NOMO-1 (cell line): Measurements from ENCODE around the gene DTL.

Source experiments
- DNase-seq, 2 experiments: peaks; one replicate each; lab custom pipeline; 2025; ENCODE audit not compliant: unreplicated experiment in 2 of 2; lab: John Stamatoyannopoulos, UW

Gene DTL

DNA sequence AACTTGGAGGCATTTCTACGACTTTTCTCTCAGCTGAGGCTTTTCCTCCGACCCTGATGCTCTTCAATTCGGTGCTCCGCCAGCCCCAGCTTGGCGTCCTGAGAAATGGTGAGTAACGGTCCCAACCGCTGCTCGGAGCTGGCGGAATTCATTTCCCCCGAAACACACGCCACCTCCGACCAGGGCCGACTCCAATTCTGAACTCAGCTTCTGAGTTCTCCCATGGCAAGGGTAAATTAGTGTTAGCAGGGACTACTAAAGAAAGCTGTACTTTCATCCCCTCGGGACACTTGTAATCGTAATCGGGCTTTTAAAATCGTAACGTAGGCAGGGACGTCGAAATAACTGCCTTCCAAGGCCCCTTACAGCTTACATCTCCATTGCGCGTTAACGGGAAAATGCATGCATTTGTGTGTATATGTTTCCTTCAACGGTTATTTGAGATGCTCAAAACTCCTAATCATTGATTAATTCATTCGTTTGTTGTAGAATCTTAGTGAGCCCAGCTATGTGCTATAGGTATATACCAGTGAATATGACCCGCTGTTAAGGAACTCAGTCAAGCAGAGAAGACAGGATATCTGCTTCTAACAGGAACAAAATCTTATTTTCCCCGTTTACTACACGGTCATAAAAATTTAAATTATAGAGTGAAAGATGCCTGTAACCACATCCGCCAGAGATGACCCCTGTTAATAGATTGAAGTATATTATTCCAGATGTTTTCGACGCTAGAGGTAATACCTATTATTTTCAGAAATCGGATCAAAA is 472 bp downstream of the DTL start:
- DNase-seq = peak in 1 of 2 experiments; percentile 28

DNA sequence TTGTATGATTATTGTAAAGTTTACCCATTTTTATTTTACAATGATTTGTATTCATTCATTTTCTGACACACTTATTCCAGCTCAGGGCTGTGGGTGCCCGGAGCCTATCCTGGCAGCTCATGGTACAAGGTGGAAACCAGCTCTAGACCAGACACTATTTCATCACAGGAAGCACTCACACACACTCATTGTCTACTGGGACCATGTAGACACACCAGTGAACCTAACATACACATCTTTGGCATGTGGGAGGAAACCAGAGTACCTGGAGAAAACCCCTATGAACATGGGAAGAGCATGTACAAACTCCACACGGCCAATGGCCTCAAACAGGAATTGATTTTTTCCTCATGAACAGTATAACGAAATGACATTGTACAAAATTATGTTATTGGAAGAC is 2.4 kb downstream of the DTL start:
- DNase-seq = no peak

DNA sequence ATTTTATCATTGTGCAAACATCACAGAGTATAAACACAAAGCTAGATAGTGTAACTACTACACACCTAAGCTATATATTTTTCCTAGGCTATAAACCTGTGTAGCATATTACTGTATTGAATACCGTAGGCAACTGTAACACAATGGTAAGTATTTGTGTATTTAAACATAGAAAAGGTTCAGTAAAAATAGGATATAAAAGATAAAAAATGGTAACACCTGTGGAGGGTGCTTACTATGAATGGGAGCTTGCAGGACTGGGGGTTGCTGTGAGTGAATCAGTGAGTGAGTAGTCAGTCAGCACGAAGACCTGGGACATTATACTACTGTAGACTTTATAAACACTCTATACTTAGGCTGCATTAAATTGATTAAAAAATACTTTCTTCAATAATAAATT is 4.1 kb downstream of the DTL start:
- DNase-seq = no peak

DNA sequence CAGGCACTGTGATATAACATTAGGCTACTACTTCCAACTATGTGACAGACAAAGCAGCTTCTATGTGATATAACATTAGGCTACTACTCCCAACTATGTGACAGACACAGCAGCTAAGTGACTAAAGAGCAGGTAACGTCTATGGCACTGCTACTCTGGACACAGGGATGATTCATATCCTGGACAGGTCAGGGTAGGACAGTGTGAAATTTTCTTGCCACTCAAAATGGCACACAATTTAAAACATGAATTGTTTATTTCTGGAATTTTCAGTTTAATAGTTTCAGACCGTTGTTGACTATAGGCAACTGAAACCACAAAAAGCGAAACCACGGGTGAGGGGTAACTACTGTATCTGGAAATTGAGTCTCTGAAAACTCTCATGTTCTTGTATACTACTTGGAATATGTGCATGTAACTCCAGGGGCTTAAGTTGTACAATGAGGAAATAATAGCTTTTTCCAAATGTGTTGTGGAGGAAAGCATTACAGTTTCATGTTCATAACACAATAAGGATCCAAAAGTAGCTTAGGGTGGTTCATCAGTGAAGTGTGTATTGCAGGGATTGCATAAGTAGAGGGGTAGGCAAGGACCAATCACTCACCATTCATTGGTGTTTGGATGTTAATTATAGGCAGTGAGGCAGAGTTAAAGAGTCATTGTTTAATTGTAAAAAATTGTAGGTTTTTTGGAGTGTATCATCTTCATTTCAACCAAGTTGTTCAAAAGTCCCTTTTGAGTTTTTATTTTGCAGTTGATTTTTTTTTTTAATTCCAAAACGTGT is 5.3 kb downstream of the DTL start:
- DNase-seq = peak in 1 of 2 experiments; percentile 7

DNA sequence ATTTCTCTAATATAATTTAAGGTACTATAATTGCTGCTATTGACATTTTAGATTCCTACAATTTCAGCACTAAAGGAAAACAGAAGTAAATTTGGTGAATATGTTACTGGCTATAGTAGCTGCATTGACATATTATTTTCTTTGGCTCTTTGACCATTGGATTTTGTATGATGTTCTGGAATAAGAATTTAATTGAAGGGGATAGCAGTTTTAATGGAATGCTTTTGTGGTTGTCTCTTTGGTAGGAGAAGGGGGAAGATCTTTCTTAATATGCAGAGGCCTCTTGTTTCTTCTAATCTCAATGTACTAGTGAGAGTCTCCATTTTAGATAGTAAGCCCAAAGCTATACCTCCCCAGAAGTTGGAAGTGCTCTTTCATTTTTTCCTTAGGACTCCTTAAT is 6.9 kb downstream of the DTL start:
- DNase-seq = no peak

DNA sequence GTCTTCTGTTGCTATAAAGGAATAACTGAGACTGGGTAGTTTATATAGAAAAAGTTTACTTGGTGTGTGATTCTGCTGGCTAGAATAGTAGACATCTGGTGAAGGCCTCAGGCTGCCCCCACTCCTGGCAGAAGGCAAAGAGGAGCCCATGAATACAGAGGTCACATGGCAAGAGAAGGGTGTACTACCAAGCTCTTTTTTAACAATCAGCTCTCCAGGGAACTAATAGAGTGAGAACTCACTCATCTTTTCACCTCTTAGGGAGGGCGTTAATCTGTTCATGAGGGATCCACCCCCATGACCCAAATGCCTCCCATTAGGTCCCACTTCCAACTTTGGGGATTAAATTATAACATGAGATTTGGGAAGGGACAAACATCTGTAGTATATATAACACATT is 9.3 kb downstream of the DTL start:
- no peak for DNase-seq

DNA sequence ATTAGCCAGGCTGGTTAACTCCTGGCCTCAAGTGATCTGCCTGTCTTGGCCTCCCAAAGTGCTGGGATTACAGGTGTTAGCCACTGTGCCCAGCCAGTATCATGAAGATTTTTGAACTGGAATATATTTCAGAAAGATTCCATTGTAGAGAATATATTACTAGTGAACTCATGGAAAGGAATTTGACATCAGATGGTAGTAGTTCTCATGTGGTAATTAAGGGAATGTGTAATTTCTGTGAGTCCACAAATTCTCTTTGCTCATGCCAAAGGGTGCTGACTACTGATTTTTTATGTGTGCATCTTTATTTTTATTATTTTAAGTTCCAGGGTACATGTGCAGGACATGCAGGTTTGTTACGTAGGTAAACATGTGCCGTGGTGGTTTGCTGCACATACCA is 10.4 kb downstream of the DTL start:
- DNase-seq = no peak

DNA sequence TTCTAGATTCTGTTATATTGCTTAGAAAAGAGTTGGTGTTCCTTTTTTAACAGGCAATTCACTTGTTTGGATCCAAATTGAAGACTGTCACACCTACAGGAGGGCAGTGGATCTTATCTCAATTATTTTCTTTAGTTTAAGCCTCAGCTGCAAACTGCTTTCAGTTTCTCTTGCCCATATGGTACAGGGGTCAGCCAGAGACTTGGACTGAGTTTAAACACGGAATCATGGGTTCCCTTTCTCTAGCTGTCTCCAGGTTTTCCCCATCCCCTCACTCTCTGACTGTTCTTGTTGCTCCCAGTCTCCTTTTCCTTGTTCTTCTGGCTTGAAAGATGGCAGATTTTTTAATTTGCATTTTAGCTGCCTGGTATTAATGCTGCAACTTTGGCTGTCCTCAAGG is 18.4 kb downstream of the DTL start:
- DNase-seq = no peak

DNA sequence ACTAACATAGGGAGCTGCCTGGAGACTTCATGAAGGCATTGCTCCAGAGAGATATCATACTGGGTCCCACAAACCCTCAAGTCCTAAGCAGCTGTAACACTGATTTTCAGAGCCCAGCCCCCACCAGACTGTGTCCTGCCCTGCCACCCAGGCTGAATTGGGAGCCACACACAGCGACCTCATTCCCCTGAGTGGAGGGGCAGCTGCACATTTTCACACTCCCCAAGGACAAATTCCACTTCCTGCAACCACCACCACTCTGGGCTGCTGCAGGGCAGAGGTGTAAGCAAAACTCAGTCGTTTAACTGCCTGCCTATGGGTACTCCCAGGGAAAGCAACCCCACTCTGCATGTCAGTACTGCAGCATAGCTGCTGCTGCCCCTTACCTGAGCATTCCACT is 19.8 kb downstream of the DTL start:
- no peak for DNase-seq

DNA sequence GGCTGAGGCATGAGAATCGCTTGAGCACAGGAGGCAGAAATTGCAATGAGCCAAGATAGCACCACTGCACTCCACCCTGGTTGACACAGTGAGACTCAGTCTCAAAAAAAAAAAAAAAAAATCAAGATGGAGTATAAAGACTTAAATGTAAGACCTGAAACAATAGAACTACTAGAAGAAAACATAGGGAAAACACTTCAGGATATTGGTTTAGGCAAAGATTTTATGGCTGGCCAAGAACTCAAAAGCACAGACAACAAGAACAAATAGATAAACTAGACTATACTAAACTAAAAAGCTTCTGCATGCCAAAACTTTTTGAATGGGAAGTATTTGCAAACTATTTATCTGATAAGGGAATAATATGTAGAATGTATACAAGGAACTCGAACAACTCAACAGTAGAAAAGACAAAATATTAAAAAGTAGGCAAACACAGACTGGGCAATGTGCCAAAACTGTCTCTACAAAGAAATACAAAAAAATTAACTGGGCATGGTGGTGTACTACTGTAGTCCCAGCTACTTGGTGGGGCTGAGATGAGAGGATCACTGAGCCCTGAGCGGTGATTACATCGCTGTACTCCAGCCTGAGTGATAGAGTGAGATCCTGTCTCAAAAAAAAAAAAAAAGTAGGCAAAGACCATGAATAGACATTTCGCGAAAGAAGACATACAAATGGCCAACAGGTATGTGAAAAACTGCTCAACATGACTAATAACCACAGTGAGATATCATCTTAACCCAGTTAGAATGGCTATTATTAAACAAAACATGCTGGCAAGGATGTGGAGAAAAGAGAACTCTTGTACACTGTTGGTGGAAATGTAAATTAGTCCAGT is 25.3 kb downstream of the DTL start:
- no peak for DNase-seq

DNA sequence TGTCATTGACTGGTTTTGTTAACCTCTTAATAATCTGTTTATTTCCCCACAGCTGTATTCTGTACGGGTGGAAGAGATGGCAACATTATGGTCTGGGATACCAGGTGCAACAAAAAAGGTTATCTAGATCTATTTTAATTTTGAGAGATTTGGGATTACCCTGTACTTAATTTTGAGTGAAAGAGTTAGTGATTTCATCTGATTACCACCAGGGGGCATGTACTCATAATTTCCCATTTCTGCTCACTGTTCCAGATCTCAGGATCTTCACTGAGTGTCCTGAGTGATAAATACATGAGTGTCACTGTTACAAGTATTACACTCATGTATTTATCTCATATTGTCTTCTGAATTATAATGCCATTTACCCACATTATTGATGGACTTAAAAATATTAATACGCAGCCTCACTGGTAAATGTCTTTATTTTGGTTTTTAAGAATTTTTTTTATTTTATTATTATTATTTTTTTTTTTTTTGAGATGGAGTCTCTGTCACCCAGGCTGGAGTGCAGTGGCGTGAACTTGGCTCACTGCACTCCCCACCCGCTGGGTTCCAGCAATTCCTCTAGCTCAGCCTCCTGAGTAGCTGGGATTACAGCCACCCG is 27.4 kb downstream of the DTL start:
- DNase-seq = peak in 1 of 2 experiments; percentile 45

DNA sequence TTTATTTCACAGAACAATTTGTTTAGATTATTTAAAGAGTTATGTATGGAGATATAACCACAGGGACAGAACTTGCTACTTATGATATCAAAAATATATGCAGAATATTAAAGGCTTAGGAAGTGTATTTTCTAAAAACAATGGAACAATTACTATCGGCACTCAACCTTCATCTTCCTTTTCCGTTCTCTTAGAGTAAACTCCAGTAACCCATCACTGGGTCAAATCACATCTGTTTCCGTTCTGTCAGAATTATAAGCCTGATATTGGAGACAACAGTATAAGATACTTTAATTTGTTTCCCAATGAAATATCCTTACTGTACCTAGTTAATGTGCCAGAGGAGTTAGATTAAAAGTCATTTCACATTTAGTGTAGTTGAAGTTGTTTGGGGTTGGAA is 32.2 kb downstream of the DTL start:
- no peak for DNase-seq

DNA sequence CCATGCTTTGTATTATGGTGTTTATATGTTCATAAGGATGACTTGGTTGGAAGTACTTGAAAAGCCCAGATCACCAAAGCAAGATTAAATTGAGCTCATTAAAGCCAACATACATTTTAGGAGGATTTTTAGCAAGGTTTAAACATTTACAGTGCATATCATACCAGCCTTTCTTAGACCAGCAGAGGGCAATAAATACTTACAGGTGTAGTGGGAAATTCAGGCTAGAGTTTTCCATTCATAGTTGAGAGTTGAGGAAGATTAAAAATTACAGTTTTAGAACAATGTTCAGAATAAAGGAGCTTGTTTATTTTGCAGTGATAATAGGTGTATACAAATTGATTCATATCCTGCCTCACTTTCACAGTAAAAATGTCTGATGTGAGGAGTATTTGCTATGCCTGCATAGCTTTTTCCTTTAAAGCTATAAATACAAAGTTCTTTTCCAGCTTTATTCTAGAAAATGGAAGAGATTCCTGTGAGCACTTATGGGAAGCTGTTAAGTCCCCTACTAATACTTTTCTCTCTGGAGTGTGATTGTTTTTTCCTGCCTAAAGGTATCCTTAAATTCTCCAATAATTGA is 35.3 kb downstream of the DTL start:
- DNase-seq = peak; percentile 19 to 32

DNA sequence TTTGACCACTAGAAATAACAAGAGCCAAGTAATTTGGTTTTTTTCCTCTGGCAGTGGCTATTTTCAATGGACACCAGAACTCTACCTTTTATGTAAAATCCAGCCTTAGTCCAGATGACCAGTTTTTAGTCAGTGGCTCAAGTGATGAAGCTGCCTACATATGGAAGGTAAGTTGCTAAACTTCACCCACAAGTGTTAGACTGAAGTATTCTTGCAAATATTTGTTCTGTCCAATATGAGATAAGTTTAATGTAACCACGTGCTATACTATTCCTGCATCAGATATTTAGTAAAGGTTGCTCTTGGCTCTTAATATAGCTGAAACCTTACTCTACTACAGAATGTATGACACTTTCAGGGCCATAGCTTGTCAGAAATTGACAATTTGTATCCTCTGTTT is 36.5 kb downstream of the DTL start:
- no peak for DNase-seq

DNA sequence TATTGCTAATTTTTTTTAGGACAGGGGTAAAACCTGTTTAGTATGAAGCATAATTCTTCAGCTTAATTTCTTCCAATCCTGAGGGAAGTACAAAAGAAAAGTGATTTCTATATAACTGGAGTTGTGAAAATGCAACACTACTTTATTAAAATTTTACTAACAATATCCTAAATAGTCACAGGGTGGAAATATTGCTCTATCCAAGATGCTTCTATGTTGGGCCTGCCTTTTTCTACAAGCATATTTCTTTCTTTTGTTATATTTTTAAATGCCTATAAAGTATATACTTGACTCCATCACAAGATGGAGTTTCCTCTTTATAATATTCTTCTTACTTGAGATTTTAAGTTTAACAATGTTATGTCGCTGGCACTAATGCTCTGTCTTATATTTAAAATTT is 37.9 kb downstream of the DTL start:
- no peak for DNase-seq

DNA sequence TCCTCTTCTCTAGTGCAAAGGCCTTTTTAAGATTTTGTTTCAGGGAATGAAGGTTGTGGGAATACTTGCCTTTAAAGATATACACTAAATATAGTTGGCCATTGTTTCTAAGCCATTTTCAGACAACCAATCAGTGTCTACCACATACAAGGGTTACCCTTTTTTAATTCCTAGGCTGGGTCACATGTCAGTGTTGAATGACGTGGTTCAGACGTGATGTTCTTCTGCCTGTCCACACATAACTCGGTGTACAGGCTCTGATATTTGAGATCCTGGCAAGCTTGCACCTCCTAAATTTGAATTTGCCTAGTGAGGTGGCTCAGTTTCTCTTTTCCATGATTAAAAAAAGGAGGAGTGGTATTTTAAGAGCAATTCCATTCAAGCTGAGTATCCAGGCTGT is 38.8 kb downstream of the DTL start:
- DNase-seq = no peak

DNA sequence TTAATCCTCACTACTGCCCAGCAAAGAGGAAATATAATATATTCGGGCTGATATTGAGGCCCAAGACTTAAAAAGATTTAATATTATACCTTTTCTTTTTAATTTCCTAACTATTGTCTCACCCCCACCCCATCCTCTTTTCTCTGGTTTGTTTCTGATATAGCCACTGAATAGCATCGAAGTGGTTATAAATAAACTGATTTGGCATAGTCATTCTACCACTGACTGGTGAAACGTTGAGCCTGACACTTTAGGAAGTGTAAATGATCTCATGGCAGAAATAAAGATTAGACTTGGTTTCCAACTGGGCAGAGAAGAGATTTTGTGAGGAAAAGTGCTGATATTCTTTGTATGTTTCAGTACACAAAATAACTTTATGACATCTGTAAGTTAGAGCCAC is 39.3 kb downstream of the DTL start:
- DNase-seq = no peak

DNA sequence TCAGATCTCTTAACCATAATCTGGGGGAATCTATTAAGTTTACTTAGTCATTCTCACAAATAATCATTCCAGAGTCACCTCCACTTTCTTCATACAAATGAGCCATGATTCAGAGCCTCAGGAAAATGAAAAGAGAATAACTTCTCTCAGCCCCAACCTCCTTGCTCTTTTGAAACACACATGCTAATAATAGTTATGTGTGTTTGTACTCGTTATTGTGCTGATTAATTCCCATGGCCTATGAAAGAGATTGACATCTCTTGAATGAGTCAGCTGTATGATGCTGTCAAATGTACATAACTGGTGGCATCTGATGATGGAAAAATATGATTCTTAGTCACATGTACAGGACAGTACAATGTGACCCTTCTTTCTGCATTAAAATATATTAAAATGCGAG is 41.5 kb downstream of the DTL start:
- DNase-seq = no peak

DNA sequence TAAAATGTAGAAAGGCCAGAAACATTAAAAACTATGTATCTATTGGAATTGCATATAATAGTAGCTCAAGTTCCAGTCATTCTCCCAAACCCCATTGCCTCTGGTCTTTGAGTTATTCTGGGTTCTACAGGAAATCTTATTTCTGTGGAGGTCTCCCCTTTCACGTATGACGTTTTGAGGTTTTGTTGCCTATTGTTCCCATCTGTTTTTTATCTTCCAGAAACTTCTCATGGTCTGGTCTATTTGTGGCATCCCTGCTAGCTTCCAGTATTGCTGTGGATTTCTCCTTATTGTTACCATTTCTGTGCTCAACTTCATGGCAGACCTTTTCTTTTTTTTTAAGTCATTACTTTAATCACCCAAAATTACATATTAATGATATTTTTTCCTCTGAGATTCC is 43.3 kb downstream of the DTL start:
- DNase-seq = no peak

DNA sequence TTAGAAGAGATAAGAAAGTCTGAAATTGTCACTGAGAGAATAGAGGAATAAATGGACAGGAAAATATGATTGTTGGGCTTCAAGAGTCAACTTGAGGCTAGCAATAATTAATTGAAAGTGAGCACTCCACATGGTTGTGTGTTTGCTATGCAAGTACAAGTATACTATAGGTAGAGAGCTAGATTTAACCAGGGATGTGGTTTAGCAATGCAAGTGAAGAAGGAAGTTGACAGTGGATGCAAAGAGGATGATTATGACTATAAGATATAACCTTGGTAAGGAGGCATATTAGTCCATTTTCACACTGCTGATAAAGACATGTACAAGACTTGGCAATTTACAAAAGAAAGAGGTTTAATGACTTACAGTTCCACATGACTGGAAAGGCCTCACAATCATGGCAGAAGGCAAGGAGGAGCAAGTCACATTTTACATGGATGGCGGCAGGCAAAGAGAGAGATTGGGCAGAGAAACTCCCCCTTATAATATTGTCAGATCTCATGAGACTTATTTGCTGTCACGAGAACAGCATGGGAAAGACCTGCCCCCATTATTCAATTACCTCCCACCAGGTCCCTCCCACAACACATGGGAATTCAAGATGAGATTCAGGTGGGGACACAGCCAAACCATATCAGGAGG is 47.3 kb downstream of the DTL start:
- DNase-seq = no peak
